ENCODE results near the gene GPC6.

GPC6 gene

DNA sequence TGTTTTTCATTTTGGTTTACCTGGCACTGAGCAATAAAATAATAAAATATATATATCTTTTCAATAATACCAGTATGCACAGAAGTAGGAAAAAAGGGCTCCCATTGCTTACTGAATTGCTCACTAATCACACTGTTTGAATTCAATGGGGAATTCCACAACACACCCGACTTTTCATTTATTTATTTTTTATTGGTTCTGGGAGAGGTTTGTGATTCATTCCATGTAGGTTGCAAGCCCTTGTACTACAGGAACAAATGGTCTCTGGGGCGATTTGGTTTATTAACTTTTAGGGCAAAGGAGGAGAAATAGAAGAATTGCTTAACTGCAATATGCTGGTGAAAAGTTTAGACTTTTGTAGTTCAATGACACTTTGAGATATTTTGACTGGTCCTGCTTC lies 1045.4 kb downstream of the GPC6 start:
- Histone ChIP-seq H3K18ac (ENCODE audit: low read length) (no peak overlapping the region), H3K4me3 (ENCODE audit: low read length in 2 of 2) (no peak overlapping the region), H3K14ac (ENCODE audit: low read length) (no peak overlapping the region), H3K23ac (ENCODE audit: low read depth, low read length, poor library complexity) (no peak overlapping the region), H3K4me2 (ENCODE audit: insufficient read depth, low read length, poor library complexity, severe bottlenecking) (no peak overlapping the region), H4K91ac (ENCODE audit: low read depth, low read length, poor library complexity) (no peak overlapping the region), H2BK12ac (ENCODE audit: low read length) (no peak overlapping the region), H4K8ac (ENCODE audit: low read depth, low read length) (no peak overlapping the region), H3K36me3 (replicated peaks in 1 of 2; ENCODE audit: control insufficient read depth in 2 of 2, insufficient read depth in 2 of 2, low read length in 2 of 2) (no peaks in the 10 kb centered on the region), H3K4ac (ENCODE audit: low read length) (no peak overlapping the region), H3K9ac (ENCODE audit: low read depth, low read length, poor library complexity) (no peak overlapping the region), H2BK120ac (ENCODE audit: low read depth, low read length) (no peak overlapping the region), H2BK15ac (ENCODE audit: low read length) (no peak overlapping the region), H3K4me1 (ENCODE audit: control insufficient read depth in 2 of 2, insufficient read depth in 1 of 2, low read depth in 1 of 2, low read length in 2 of 2) (peaks cover 0 to 4% of the 10 kb centered on the region in 2 donors), H3K27ac (replicated peaks; ENCODE audit: low read length) (no peak overlapping the region), H3K9me3 (replicated peaks in 1 of 2; ENCODE audit: control insufficient read depth in 2 of 2, insufficient read depth in 1 of 2, low read depth in 1 of 2, low read length in 2 of 2) (no peaks in the 10 kb centered on the region), H3K79me1 (ENCODE audit: low read depth, low read length) (no peaks in the 10 kb centered on the region), H2AK5ac (ENCODE audit: low read depth, low read length) (no peak overlapping the region), H2AFZ (ENCODE audit: low read length) (no peak overlapping the region), H3K27me3 (ENCODE audit: control insufficient read depth in 3 of 3, insufficient read depth in 3 of 3, low read depth in 1 of 3, low read length in 3 of 3) (no peaks in the 10 kb centered on the region), H2BK5ac (ENCODE audit: low read length) (no peak overlapping the region)
- no CpG with 5 or more reads among the region's 2 CpGs for WGBS, 2 donors (ENCODE audit: extremely low coverage in 2 of 2, insufficient read length in 2 of 2, insufficient replicate concordance in 1 of 2)
- no peak for DNase-seq (ENCODE audit: low spot score)

DNA sequence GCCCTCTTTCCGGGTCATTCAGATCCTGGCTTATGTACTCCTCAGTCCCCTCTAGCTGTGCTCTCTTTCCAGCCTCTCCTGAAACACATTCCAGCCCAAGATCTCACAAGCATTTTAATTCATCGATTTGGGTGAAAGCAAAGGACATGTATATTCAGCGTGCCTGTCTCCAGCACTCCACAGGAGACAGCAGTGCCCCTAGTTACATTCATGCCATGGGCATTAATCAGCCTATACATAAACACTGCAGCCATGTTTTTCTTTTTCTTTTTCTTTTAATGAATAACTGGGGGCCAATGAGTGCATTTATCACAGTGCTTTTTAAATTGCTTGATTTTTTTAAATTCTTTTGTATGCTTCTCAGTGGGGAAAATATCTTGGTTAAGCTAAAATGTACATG lies 1053.7 kb downstream of the GPC6 start:
- Histone ChIP-seq H3K79me1 (ENCODE audit: low read depth, low read length) (no peaks in the 10 kb centered on the region), H3K27ac (replicated peaks; ENCODE audit: low read length) (no peak overlapping the region), H3K23ac (ENCODE audit: low read depth, low read length, poor library complexity) (no peak overlapping the region), H2BK12ac (ENCODE audit: low read length) (no peak overlapping the region), H3K4ac (ENCODE audit: low read length) (no peak overlapping the region), H3K18ac (ENCODE audit: low read length) (no peak overlapping the region), H3K9me3 (replicated peaks in 1 of 2; ENCODE audit: control insufficient read depth in 2 of 2, insufficient read depth in 1 of 2, low read depth in 1 of 2, low read length in 2 of 2) (no peaks in the 10 kb centered on the region), H3K4me3 (ENCODE audit: low read length in 2 of 2) (no peak overlapping the region), H2AK5ac (ENCODE audit: low read depth, low read length) (no peak overlapping the region), H2BK120ac (ENCODE audit: low read depth, low read length) (no peak overlapping the region), H4K91ac (ENCODE audit: low read depth, low read length, poor library complexity) (no peak overlapping the region), H2AFZ (ENCODE audit: low read length) (no peak overlapping the region), H3K14ac (ENCODE audit: low read length) (no peak overlapping the region), H3K9ac (ENCODE audit: low read depth, low read length, poor library complexity) (no peak overlapping the region), H3K4me2 (ENCODE audit: insufficient read depth, low read length, poor library complexity, severe bottlenecking) (no peak overlapping the region), H4K8ac (ENCODE audit: low read depth, low read length) (no peak overlapping the region), H3K27me3 (ENCODE audit: control insufficient read depth in 3 of 3, insufficient read depth in 3 of 3, low read depth in 1 of 3, low read length in 3 of 3) (peaks cover 0 to 5% (median 0%) of the 10 kb centered on the region in 3 experiments), H2BK5ac (ENCODE audit: low read length) (no peak overlapping the region), H3K4me1 (ENCODE audit: control insufficient read depth in 2 of 2, insufficient read depth in 1 of 2, low read depth in 1 of 2, low read length in 2 of 2) (no peaks in the 10 kb centered on the region), H2BK15ac (ENCODE audit: low read length) (no peak overlapping the region), H3K36me3 (replicated peaks in 1 of 2; ENCODE audit: control insufficient read depth in 2 of 2, insufficient read depth in 2 of 2, low read length in 2 of 2) (no peaks in the 10 kb centered on the region)
- no peak for DNase-seq (ENCODE audit: low spot score)
- WGBS, 2 donors (ENCODE audit: extremely low coverage in 2 of 2, insufficient read length in 2 of 2, insufficient replicate concordance in 1 of 2), result no CpG with 5 or more reads among the region's 3 CpGs

DNA sequence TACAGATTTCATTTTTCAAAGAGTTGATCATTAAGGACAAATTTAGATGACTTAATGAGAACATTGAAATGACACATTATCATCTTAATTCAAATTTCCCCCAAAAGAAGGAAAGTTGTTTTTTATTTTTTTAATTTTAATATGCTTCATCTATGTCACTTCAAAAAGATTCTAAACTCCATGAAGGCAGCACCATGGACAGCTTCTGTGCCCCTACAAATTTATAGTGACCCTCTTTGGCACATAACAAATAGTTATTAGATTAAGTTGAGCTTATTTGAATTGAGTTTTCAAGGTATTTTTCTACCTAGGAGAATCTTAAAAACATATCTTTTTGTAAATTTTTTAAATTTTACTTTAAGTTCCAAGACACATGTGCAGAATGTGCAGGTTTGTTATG lies 1054.2 kb downstream of the GPC6 start:
- Histone ChIP-seq H2AFZ (ENCODE audit: low read length) (no peak overlapping the region), H3K23ac (ENCODE audit: low read depth, low read length, poor library complexity) (no peak overlapping the region), H4K8ac (ENCODE audit: low read depth, low read length) (no peak overlapping the region), H3K36me3 (replicated peaks in 1 of 2; ENCODE audit: control insufficient read depth in 2 of 2, insufficient read depth in 2 of 2, low read length in 2 of 2) (no peaks in the 10 kb centered on the region), H3K18ac (ENCODE audit: low read length) (no peak overlapping the region), H3K27ac (replicated peaks; ENCODE audit: low read length) (no peak overlapping the region), H2BK12ac (ENCODE audit: low read length) (no peak overlapping the region), H3K79me1 (ENCODE audit: low read depth, low read length) (no peaks in the 10 kb centered on the region), H3K9me3 (replicated peaks in 1 of 2; ENCODE audit: control insufficient read depth in 2 of 2, insufficient read depth in 1 of 2, low read depth in 1 of 2, low read length in 2 of 2) (no peaks in the 10 kb centered on the region), H3K9ac (ENCODE audit: low read depth, low read length, poor library complexity) (no peak overlapping the region), H3K27me3 (ENCODE audit: control insufficient read depth in 3 of 3, insufficient read depth in 3 of 3, low read depth in 1 of 3, low read length in 3 of 3) (peaks cover 0 to 5% (median 0%) of the 10 kb centered on the region in 3 experiments), H4K91ac (ENCODE audit: low read depth, low read length, poor library complexity) (no peak overlapping the region), H3K4me1 (ENCODE audit: control insufficient read depth in 2 of 2, insufficient read depth in 1 of 2, low read depth in 1 of 2, low read length in 2 of 2) (no peaks in the 10 kb centered on the region), H3K4ac (ENCODE audit: low read length) (no peak overlapping the region), H3K4me3 (ENCODE audit: low read length in 2 of 2) (no peak overlapping the region), H3K4me2 (ENCODE audit: insufficient read depth, low read length, poor library complexity, severe bottlenecking) (no peak overlapping the region), H2BK5ac (ENCODE audit: low read length) (no peak overlapping the region), H3K14ac (ENCODE audit: low read length) (no peak overlapping the region), H2AK5ac (ENCODE audit: low read depth, low read length) (no peak overlapping the region), H2BK15ac (ENCODE audit: low read length) (no peak overlapping the region), H2BK120ac (ENCODE audit: low read depth, low read length) (no peak overlapping the region)
- DNase-seq (ENCODE audit: low spot score), result no peak

DNA sequence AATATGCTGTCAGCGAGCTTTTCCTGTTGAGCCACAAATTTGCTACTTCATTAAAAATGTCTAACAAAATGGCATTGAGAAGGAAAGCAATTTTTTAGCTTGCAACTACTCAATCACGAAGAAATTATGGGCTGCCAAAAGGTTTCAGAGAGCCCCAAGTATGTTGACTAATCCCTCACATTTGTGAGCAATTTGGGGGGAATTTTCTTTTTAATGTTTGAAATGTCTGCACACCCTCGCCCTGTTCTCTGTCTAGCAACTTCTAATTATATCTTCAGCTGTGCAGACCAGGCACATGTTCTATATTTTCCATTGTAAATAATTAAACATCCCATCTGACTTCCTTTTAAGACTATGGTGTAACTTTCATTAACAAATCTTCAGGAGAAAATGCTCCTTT lies 1060.0 kb downstream of the GPC6 start:
- Histone ChIP-seq H3K18ac (ENCODE audit: low read length) (no peak overlapping the region), H3K9ac (ENCODE audit: low read depth, low read length, poor library complexity) (no peak overlapping the region), H2BK15ac (ENCODE audit: low read length) (no peak overlapping the region), H3K14ac (ENCODE audit: low read length) (no peak overlapping the region), H3K4me1 (ENCODE audit: control insufficient read depth in 2 of 2, insufficient read depth in 1 of 2, low read depth in 1 of 2, low read length in 2 of 2) (no peaks in the 10 kb centered on the region), H2BK5ac (ENCODE audit: low read length) (no peak overlapping the region), H3K4me3 (ENCODE audit: low read length in 2 of 2) (no peak overlapping the region), H3K27ac (replicated peaks; ENCODE audit: low read length) (no peak overlapping the region), H3K79me1 (ENCODE audit: low read depth, low read length) (no peaks in the 10 kb centered on the region), H2BK120ac (ENCODE audit: low read depth, low read length) (no peak overlapping the region), H3K36me3 (replicated peaks in 1 of 2; ENCODE audit: control insufficient read depth in 2 of 2, insufficient read depth in 2 of 2, low read length in 2 of 2) (no peaks in the 10 kb centered on the region), H3K4ac (ENCODE audit: low read length) (no peak overlapping the region), H2AFZ (ENCODE audit: low read length) (no peak overlapping the region), H2AK5ac (ENCODE audit: low read depth, low read length) (no peak overlapping the region), H3K23ac (ENCODE audit: low read depth, low read length, poor library complexity) (no peak overlapping the region), H3K9me3 (replicated peaks in 1 of 2; ENCODE audit: control insufficient read depth in 2 of 2, insufficient read depth in 1 of 2, low read depth in 1 of 2, low read length in 2 of 2) (no peaks in the 10 kb centered on the region), H4K91ac (ENCODE audit: low read depth, low read length, poor library complexity) (no peak overlapping the region), H3K27me3 (ENCODE audit: control insufficient read depth in 3 of 3, insufficient read depth in 3 of 3, low read depth in 1 of 3, low read length in 3 of 3) (peaks cover 0 to 5% (median 0%) of the 10 kb centered on the region in 3 experiments), H3K4me2 (ENCODE audit: insufficient read depth, low read length, poor library complexity, severe bottlenecking) (no peak overlapping the region), H4K8ac (ENCODE audit: low read depth, low read length) (no peak overlapping the region), H2BK12ac (ENCODE audit: low read length) (no peak overlapping the region)
- WGBS, 2 donors (ENCODE audit: extremely low coverage in 2 of 2, insufficient read length in 2 of 2, insufficient replicate concordance in 1 of 2), result no CpG with 5 or more reads among the region's 3 CpGs
- DNase-seq (ENCODE audit: low spot score), result no peak

Data from neuronal stem cell (in vitro differentiated cells).